DND-41 (cell line): ENCODE measurements around the gene MAP4K5.

Experiments used
- EZH2 ChIP-seq: IDR thresholded peaks from 3 replicates; pipeline ENCODE4 v1.6.1; 2012; ENCODE audit warnings: borderline replicate concordance, low read depth, mild to moderate bottlenecking, moderate library complexity, low read length, inconsistent platforms; ENCODE audit not compliant: severe bottlenecking
- TF ChIP-seq, protein P1 (sequence below): IDR thresholded peaks from 2 replicates; pipeline ENCODE4 v1.5.1; 2012; ENCODE audit warnings: borderline replicate concordance, low read length, moderate library complexity, mild to moderate bottlenecking; ENCODE audit not compliant: poor library complexity, severe bottlenecking; ENCODE audit errors: extremely low read depth

DNA sequence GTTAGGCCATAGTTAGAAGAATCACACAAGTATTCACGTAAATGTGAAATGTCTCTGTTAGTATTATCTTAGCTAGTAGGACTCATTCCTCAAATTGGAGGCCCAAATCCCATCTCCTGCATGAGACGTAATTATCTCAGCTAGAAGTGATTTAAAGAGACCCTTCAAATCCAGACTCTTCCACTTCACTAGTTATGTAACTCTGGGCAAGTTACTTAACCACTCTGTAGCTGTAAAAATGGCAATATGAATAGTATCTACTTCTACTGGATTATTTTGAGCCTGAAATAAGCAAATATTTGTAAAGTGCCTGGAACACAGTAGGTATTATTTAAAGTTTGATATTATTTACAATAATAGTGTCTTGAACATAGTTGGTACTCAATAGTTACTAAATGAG lies 107.3 kb downstream of the MAP4K5 start:
- TF ChIP-seq, protein P1, sequence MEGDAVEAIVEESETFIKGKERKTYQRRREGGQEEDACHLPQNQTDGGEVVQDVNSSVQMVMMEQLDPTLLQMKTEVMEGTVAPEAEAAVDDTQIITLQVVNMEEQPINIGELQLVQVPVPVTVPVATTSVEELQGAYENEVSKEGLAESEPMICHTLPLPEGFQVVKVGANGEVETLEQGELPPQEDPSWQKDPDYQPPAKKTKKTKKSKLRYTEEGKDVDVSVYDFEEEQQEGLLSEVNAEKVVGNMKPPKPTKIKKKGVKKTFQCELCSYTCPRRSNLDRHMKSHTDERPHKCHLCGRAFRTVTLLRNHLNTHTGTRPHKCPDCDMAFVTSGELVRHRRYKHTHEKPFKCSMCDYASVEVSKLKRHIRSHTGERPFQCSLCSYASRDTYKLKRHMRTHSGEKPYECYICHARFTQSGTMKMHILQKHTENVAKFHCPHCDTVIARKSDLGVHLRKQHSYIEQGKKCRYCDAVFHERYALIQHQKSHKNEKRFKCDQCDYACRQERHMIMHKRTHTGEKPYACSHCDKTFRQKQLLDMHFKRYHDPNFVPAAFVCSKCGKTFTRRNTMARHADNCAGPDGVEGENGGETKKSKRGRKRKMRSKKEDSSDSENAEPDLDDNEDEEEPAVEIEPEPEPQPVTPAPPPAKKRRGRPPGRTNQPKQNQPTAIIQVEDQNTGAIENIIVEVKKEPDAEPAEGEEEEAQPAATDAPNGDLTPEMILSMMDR: no peak
- no peak for TF ChIP-seq EZH2
